K562 (cell line): Measurements from ENCODE around the gene TPGS1. TPM values are rescaled to one million over a fixed set of nuclear protein-coding genes. Genes with fewer than 3 reads are reported as not detected.

Experiments used
- FOXP4 ChIP-seq: sonication (generic); formaldehyde crosslinking; IDR thresholded peaks from 2 replicates; pipeline ENCODE4 v1.8.0; 2022; ENCODE audit warnings: mild to moderate bottlenecking, missing genetic modification reagents, borderline replicate concordance
- MLLT1 ChIP-seq, 2 experiments: fragments of 450-650 bp; IDR thresholded peaks; 2 replicates each; pipeline ENCODE4 v1.6.1; 2016
- TGIF2 ChIP-seq: sonication (generic); formaldehyde crosslinking; IDR thresholded peaks from 2 replicates; pipeline ENCODE4 v1.8.1; 2022; ENCODE audit warnings: mild to moderate bottlenecking, missing genetic modification reagents, moderate library complexity
- polyA plus RNA-seq, 8 experiments: library from polyadenylated mRNA; depleted of rRNA in 4 of 8; stranded (reverse) in 5 of 8; unstranded in 3 of 8; fragments of >200 nt; fragmentation: Nextera tagmentation in 2 of 8; fragmentation: Illumina TruSeq in 1 of 8; extraction: Ambion mirVana in 2 of 8; extraction: Trizol in 1 of 8; gene quantifications; 2 replicates each; pipeline versions ENCODE4 v1.2.1 to v1.2.3, GENCODE V29; 2011 to 2014; ENCODE audit warnings: inconsistent platforms in 1 of 8, missing spikeins in 1 of 8
- total RNA-seq, 7 experiments: library from RNA; depleted of rRNA in 6 of 7; stranded (reverse); fragments of >200 nt in 6 of 7; fragmentation: Illumina TruSeq in 2 of 7; extraction: Trizol in 2 of 7; gene quantifications; 2 replicates each; pipeline versions ENCODE4 v1.2.1 to v1.2.3, GENCODE V29; 2011 to 2021; ENCODE audit warnings: low replicate concordance in 1 of 7

Gene TPGS1
- total and polyA plus RNA-seq, 9 of the 15 experiments (the other 6 are each of a cell fraction or from before 2014, with no cell fraction given), result 0.30 to 31.6 (median 1.2) TPM; not detected in 2

GRCh38 chr19:535017-535835, 27.9 kb downstream of the TPGS1 start (continued):
- TF ChIP-seq FOXP4 (CRISPR knock-in tag) (no peak), MLLT1 (IDR thresholded peaks at IDR 0.05) (no peak), TGIF2 (CRISPR knock-in tag) (no peak)
